ENCODE data around the gene TRIO. TPM values are rescaled to one million over a fixed set of nuclear protein-coding genes. Genes with fewer than 3 reads are reported as not detected.

Gene TRIO
- total and polyA plus RNA-seq, 10 of the 15 experiments (the other 5 are each of a cell fraction or from before 2014, with no cell fraction given): 5.1 to 96.4 (median 44.6) TPM

- SMC1A ChIA-PET (ENCODE audit: uncharacterized antibody, unreplicated experiment): no interaction called here
- TF ChIP-seq ZBTB40 (IDR thresholded peaks at IDR 0.05; ENCODE audit: borderline replicate concordance) (no peak), ZZZ3 (IDR thresholded peaks at IDR 0.05; ENCODE audit: control insufficient read depth, insufficient read length, low read depth) (no peak), SREBF2 (IDR thresholded peaks at IDR 0.05; ENCODE audit: low read length) (no peak), MEF2A (IDR thresholded peaks at IDR 0.05; ENCODE audit: insufficient read depth, low read depth, low read length) (no peak), YBX1 (IDR thresholded peaks at IDR 0.05) (no peak), FOXM1 (IDR thresholded peaks at IDR 0.05; ENCODE audit: low read depth, low read length) (no peak), NR2C1 (IDR thresholded peaks at IDR 0.05) (no peak), ATF3 (IDR thresholded peaks at IDR 0.05; ENCODE audit: borderline replicate concordance, extremely low read depth, low read depth, low read length) (no peak), TCF3 (IDR thresholded peaks at IDR 0.05; ENCODE audit: borderline replicate concordance, insufficient read depth, low read depth, low read length) (no peak), KLF5 (IDR thresholded peaks at IDR 0.05; ENCODE audit: partially characterized antibody) (no peak), PRDM15 (CRISPR knock-in tag; IDR thresholded peaks at IDR 0.05) (no peak), CHD4 (IDR thresholded peaks at IDR 0.05) (no peak), MYC (IDR thresholded peaks at IDR 0.05; ENCODE audit: insufficient read depth, insufficient read length, insufficient replicate concordance, low read length, severe bottlenecking) (no peak), PAX8 (IDR thresholded peaks at IDR 0.05) (no peak), PML (IDR thresholded peaks at IDR 0.05; ENCODE audit: low read length) (no peak), MAX (IDR thresholded peaks at IDR 0.05; ENCODE audit: low read depth, low read length) (no peak), SIN3A (IDR thresholded peaks at IDR 0.05; ENCODE audit: low read depth, low read length) (no peak)
These were observed 369.4 kb downstream of the TRIO start for GRCh38 chr5:14512574-14512973.

More at GRCh38 chr5:14512574-14512973, 369.4 kb downstream of the TRIO start:
- in situ Hi-C loops (cut with MboI): no loop called here
- Histone ChIP-seq H3K4me2 (ENCODE audit: control insufficient read depth, insufficient read depth) (no peak overlapping the region), H3K27me3 (replicated peaks in 1 of 2; ENCODE audit: control insufficient read depth in 2 of 2, insufficient read depth in 2 of 2, low read length in 1 of 2) (no peaks in the 10 kb centered on the region), H3K4me3 (no peak overlapping the region), H2AFZ (ENCODE audit: control insufficient read depth, low read depth, low read length) (no peak overlapping the region), H3K27ac (ENCODE audit: control insufficient read depth, insufficient read depth) (no peak overlapping the region), H3K9me3 (replicated peaks; ENCODE audit: control insufficient read depth, insufficient read depth, low read length) (no peaks in the 10 kb centered on the region), H3K79me2 (ENCODE audit: control insufficient read depth, insufficient read depth, low read length) (no peaks in the 10 kb centered on the region), H3K4me1 (ENCODE audit: control insufficient read depth, insufficient read depth, low read length) (no peaks in the 10 kb centered on the region), H3K9ac (ENCODE audit: control insufficient read depth, insufficient read depth, low read length) (no peak overlapping the region), H3K36me3 (ENCODE audit: control insufficient read depth in 2 of 2, insufficient read depth in 2 of 2, low read length in 1 of 2) (no peaks in the 10 kb centered on the region; a peak in 1 of 4 replicates), H4K20me1 (ENCODE audit: control insufficient read depth, insufficient read depth) (no peaks in the 10 kb centered on the region)
- ChIA-PET POLR2A (no interaction called here), CTCF (no interaction called here), RAD21 (ENCODE audit: unreplicated experiment) (interaction anchor here (0.7 kb wide), 1 partner anchor 571 kb away, joined by 3 read pairs; no protein-coding TSS in a partner anchor)
- WGBS (ENCODE audit: insufficient coverage, insufficient replicate concordance, low lambda C conversion rate, missing lambda C conversion rate): 53% methylated on average over 7 of the region's 7 CpGs
- no peak for FAIRE-seq
- ATAC-seq: no peak
- intact Hi-C loops (cut with micrococcal nuclease; ENCODE audit: unreplicated experiment): loop anchor here (5.0 kb wide), 1 partner anchor 135 kb away; no protein-coding TSS in a partner anchor
- DNase-seq (ENCODE audit: low read depth, low spot score): no peak
- BruUV-seq (replicated peaks): no TSS peak
